ENCODE measurements around the gene NELL1.

Gene NELL1

GRCh38 chr11:21343204-21343603 is 673.8 kb downstream of the NELL1 start:
- no peak for DNase-seq (ENCODE audit: low read depth in 2 of 2)

GRCh38 chr11:21346361-21346760 is 677.0 kb downstream of the NELL1 start:
- DNase-seq (ENCODE audit: low read depth in 2 of 2), result no peak

- no peak for DNase-seq (ENCODE audit: low read depth in 2 of 2)
Observed at GRCh38 chr11:21350613-21351012, 681.2 kb downstream of the NELL1 start.

GRCh38 chr11:21353425-21353824 is 684.0 kb downstream of the NELL1 start:
- no peak for DNase-seq (ENCODE audit: low read depth in 2 of 2)

GRCh38 chr11:21364866-21365624 is 695.7 kb downstream of the NELL1 start:
- DNase-seq (ENCODE audit: low read depth in 2 of 2), result no peak

GRCh38 chr11:21369947-21370346 is 700.6 kb downstream of the NELL1 start:
- DNase-seq (ENCODE audit: low read depth in 2 of 2), result no peak

- no peak for DNase-seq (ENCODE audit: low read depth in 2 of 2)
Observed at GRCh38 chr11:21371044-21371443, 701.7 kb downstream of the NELL1 start.

- no peak for DNase-seq (ENCODE audit: low read depth in 2 of 2)
Observed at GRCh38 chr11:21372672-21373071, 703.3 kb downstream of the NELL1 start.

- DNase-seq (ENCODE audit: low read depth in 2 of 2), result no peak
Observed at GRCh38 chr11:21374376-21374775, 705.0 kb downstream of the NELL1 start.

- DNase-seq (ENCODE audit: low read depth in 2 of 2), result no peak
Observed at GRCh38 chr11:21385669-21386440, 716.5 kb downstream of the NELL1 start.

GRCh38 chr11:21390430-21390829 is 721.0 kb downstream of the NELL1 start:
- DNase-seq (ENCODE audit: low read depth in 2 of 2), result no peak

- DNase-seq (ENCODE audit: low read depth in 2 of 2), result no peak
Observed at GRCh38 chr11:21396342-21397008, 727.1 kb downstream of the NELL1 start.

GRCh38 chr11:21398195-21398594 is 728.8 kb downstream of the NELL1 start:
- DNase-seq (ENCODE audit: low read depth in 2 of 2), result no peak

- DNase-seq (ENCODE audit: low read depth in 2 of 2), result no peak
Observed at GRCh38 chr11:21401496-21401895, 732.1 kb downstream of the NELL1 start.

- no peak for DNase-seq (ENCODE audit: low read depth in 2 of 2)
Observed at GRCh38 chr11:21402274-21402673, 732.9 kb downstream of the NELL1 start.

GRCh38 chr11:21403069-21403468 is 733.7 kb downstream of the NELL1 start:
- no peak for DNase-seq (ENCODE audit: low read depth in 2 of 2)

GRCh38 chr11:21405422-21405821 is 736.0 kb downstream of the NELL1 start:
- DNase-seq (ENCODE audit: low read depth in 2 of 2), result no peak

- no peak for DNase-seq (ENCODE audit: low read depth in 2 of 2)
Observed at GRCh38 chr11:21410513-21410912, 741.1 kb downstream of the NELL1 start.

- no peak for DNase-seq (ENCODE audit: low read depth in 2 of 2)
Observed at GRCh38 chr11:21411104-21411503, 741.7 kb downstream of the NELL1 start.

GRCh38 chr11:21411597-21411996 is 742.2 kb downstream of the NELL1 start:
- DNase-seq (ENCODE audit: low read depth in 2 of 2), result no peak

- no peak for DNase-seq (ENCODE audit: low read depth in 2 of 2)
Observed at GRCh38 chr11:21412652-21413383, 743.4 kb downstream of the NELL1 start.

- no peak for DNase-seq (ENCODE audit: low read depth in 2 of 2)
Observed at GRCh38 chr11:21414953-21415352, 745.6 kb downstream of the NELL1 start.
